Neural cell (in vitro differentiated cells): Measurements from ENCODE around the gene RAMP3.

Experiments
- EP300 ChIP-seq: fragments of 450-650 bp; conservative IDR thresholded peaks from 2 replicates; pipeline ENCODE4 v1.6.1; 2014; ENCODE audit warnings: antibody characterized with exemption, mild to moderate bottlenecking, moderate library complexity; ENCODE audit not compliant: poor library complexity, severe bottlenecking
- EZH2 ChIP-seq: fragments of 200-600, 300-800 bp; shearing (Covaris generic), sonication (generic); IDR thresholded peaks from 2 replicates; pipeline ENCODE4 v1.6.1; 2014; ENCODE audit warnings: antibody characterized with exemption, low read length, borderline replicate concordance, mild to moderate bottlenecking; ENCODE audit not compliant: insufficient read depth, poor library complexity, severe bottlenecking
- POLR2AphosphoS5 ChIP-seq: IDR thresholded peaks from 2 replicates; pipeline ENCODE4 v1.6.1; 2012
- RAD21 ChIP-seq: fragments of 450-650 bp; conservative IDR thresholded peaks from 2 replicates; pipeline ENCODE4 v1.6.1; 2014; ENCODE audit warnings: antibody characterized with exemption, mild to moderate bottlenecking, moderate library complexity
- SMC3 ChIP-seq: fragments of 450-650 bp; conservative IDR thresholded peaks from 2 replicates; pipeline ENCODE4 v1.6.1; 2014; ENCODE audit warnings: antibody characterized with exemption, mild to moderate bottlenecking, moderate library complexity; ENCODE audit not compliant: poor library complexity
- TAF1 ChIP-seq: IDR thresholded peaks from 2 replicates; pipeline ENCODE4 v1.6.1; 2012; ENCODE audit warnings: low read depth
- TF ChIP-seq, protein P1 (sequence below): fragments of 450-650 bp; IDR thresholded peaks from 2 replicates; pipeline ENCODE4 v1.5.1; 2014; ENCODE audit warnings: antibody characterized with exemption, mild to moderate bottlenecking, moderate library complexity; ENCODE audit not compliant: poor library complexity, severe bottlenecking

DNA sequence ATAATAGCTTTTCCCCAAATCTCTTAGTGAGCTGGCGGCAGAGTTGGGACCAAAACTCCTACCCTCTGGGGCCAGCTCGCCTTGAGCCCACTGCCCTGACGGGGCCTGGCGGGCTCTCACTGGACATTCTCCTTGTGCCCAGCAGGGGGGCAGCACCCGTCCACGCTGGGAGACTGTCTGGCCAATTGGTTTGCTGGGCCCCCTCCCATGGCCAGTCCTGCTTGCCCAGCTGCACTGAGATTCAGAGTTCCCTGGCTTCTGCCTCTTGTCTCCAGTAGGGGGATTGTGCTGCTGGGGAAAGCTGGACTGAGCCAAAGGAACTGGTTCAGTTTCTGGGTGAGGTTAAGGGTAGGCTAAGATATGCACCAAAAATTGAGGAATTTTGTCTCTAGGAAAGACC, 59.8 kb downstream of the RAMP3 start:
- TF ChIP-seq SMC3 = no peak
- TF ChIP-seq POLR2AphosphoS5 = no peak
- TF ChIP-seq, protein P1, sequence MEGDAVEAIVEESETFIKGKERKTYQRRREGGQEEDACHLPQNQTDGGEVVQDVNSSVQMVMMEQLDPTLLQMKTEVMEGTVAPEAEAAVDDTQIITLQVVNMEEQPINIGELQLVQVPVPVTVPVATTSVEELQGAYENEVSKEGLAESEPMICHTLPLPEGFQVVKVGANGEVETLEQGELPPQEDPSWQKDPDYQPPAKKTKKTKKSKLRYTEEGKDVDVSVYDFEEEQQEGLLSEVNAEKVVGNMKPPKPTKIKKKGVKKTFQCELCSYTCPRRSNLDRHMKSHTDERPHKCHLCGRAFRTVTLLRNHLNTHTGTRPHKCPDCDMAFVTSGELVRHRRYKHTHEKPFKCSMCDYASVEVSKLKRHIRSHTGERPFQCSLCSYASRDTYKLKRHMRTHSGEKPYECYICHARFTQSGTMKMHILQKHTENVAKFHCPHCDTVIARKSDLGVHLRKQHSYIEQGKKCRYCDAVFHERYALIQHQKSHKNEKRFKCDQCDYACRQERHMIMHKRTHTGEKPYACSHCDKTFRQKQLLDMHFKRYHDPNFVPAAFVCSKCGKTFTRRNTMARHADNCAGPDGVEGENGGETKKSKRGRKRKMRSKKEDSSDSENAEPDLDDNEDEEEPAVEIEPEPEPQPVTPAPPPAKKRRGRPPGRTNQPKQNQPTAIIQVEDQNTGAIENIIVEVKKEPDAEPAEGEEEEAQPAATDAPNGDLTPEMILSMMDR = no peak
- TF ChIP-seq EP300 = no peak
- TF ChIP-seq EZH2 = no peak
- TF ChIP-seq RAD21 = no peak
- TF ChIP-seq TAF1 = no peak
